OCI-LY1 (cell line): ENCODE results near the gene FYB2.

Source experiments
- H2AFZ ChIP-seq: fragments of 200-600 bp; sonication (generic), shearing (Covaris generic); 2 replicates; pipeline ENCODE4 v1.6.0; 2014; ENCODE audit warnings: antibody characterized with exemption, mild to moderate bottlenecking, low read length
- H3F3A ChIP-seq: fragments of 200-600 bp; sonication (generic), shearing (Covaris generic); 2 replicates; pipeline ENCODE4 v1.6.0; 2014; ENCODE audit warnings: mild to moderate bottlenecking, antibody characterized with exemption, low read length, moderate library complexity; ENCODE audit not compliant: insufficient read depth
- H3K27ac ChIP-seq: fragments of 200-600 bp; sonication (generic); 2 replicates; pipeline ENCODE4 v1.5.1; 2014; ENCODE audit warnings: low read length, mixed run types, mild to moderate bottlenecking, low read depth; ENCODE audit not compliant: poor library complexity, severe bottlenecking
- H3K27me3 ChIP-seq: fragments of 200-600 bp; sonication (generic); 2 replicates; pipeline ENCODE4 v1.6.0; 2014; ENCODE audit warnings: antibody characterized with exemption, mild to moderate bottlenecking, low read length, moderate library complexity; ENCODE audit not compliant: insufficient read depth
- H3K36me3 ChIP-seq: fragments of 200-600 bp; sonication (generic); 2 replicates; pipeline ENCODE4 v1.6.1; 2014; ENCODE audit warnings: mild to moderate bottlenecking, antibody characterized with exemption, low read length, moderate library complexity, mixed read lengths; ENCODE audit not compliant: insufficient read depth
- H3K4me1 ChIP-seq: fragments of 200-600 bp; sonication (generic); 2 replicates; pipeline ENCODE4 v1.5.1; 2014; ENCODE audit warnings: mild to moderate bottlenecking, low read length, moderate library complexity; ENCODE audit not compliant: insufficient read depth, severe bottlenecking
- H3K4me2 ChIP-seq: fragments of 200-600 bp; sonication (generic), shearing (Covaris generic); 2 replicates; pipeline ENCODE4 v1.6.1; 2014; ENCODE audit warnings: low read length
- H3K4me3 ChIP-seq: fragments of 200-600 bp; sonication (generic); 2 replicates; pipeline ENCODE4 v1.5.1; 2014; ENCODE audit warnings: low read length, low read depth, mild to moderate bottlenecking, mixed read lengths; ENCODE audit not compliant: poor library complexity, severe bottlenecking
- H3K79me2 ChIP-seq: fragments of 200-600 bp; shearing (Covaris generic); 2 replicates; pipeline ENCODE4 v1.6.1; 2016; ENCODE audit warnings: mixed run types, low read length, mixed read lengths; ENCODE audit not compliant: insufficient read depth
- H3K9ac ChIP-seq: fragments of 200-600 bp; sonication (generic), shearing (Covaris generic); 2 replicates; pipeline ENCODE4 v1.6.1; 2014; ENCODE audit warnings: mild to moderate bottlenecking, low read length, mixed read lengths
- H3K9me2 ChIP-seq: fragments of 200-600 bp; sonication (generic), shearing (Covaris generic); 2 replicates; pipeline ENCODE4 v1.6.1; 2014; ENCODE audit warnings: low read depth, mild to moderate bottlenecking, low read length, mixed read lengths
- H3K9me3 ChIP-seq: fragments of 200-600 bp; shearing (Covaris generic); 2 replicates; pipeline ENCODE4 v1.6.1; 2014; ENCODE audit warnings: low read length, mixed read lengths
- H4K20me1 ChIP-seq: fragments of 200-600 bp; sonication (generic), shearing (Covaris generic); 2 replicates; pipeline ENCODE4 v1.6.0; 2016; ENCODE audit warnings: mild to moderate bottlenecking, low read length; ENCODE audit not compliant: insufficient read depth
- CTCF ChIP-seq: fragments of 200-600 bp; sonication (generic), shearing (Covaris generic); IDR thresholded peaks from 2 replicates; pipeline ENCODE4 v1.5.1; 2017; ENCODE audit warnings: mild to moderate bottlenecking, antibody characterized with exemption, low read length, moderate library complexity, mixed read lengths
- EZH2 ChIP-seq: fragments of 200-600 bp; sonication (generic), shearing (Covaris generic); IDR thresholded peaks from 2 replicates; pipeline ENCODE4 v1.8.0; 2017; ENCODE audit warnings: borderline replicate concordance, mixed run types, mild to moderate bottlenecking, antibody characterized with exemption, low read length, moderate library complexity, mixed read lengths

FYB2 gene

DNA sequence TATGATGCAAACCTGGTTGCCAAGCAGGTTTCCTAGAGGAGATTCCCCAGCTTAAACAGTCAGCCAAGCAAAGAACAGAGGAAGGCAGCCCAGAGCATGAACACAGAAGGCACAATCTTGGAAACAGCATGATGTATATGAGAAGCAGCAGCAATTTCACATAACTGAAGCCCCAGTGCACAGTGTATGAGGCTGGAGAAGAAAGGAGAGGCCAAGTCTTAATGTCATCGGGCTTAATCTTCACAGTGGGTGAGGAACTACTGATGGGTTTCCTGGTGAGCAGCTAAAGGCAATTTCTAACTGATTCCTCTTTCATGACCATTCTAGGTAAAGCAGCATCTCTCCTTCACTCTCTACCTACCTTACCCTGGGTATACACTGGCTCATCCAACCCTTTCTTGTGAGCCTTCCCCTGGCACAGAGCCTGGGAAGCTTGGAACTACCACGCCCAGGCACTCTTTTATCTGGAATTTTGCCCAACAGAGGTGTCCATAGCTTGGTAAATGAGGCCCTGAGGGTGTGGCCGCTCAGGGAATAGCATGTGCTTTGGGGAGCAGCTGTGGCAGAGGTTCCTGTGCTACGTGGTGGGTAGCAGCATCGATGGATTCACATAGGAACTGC, 22.0 kb downstream of the FYB2 start:
- no peaks in the 10 kb centered on the region for H3K4me1 ChIP-seq

GRCh38 chr1:56795870-56796269, 23.3 kb downstream of the FYB2 start:
- no peak overlapping the region for H3K4me2 ChIP-seq
- no peaks in the 10 kb centered on the region for H3K79me2 ChIP-seq
- TF ChIP-seq EZH2 (no peak), CTCF (no peak)

More for the DNA sequence above, 22.0 kb downstream of the FYB2 start:
- no peaks in the 10 kb centered on the region for H3K9me2 ChIP-seq
- H3K36me3 ChIP-seq, result no peaks in the 10 kb centered on the region
- H3K27ac ChIP-seq, result no peak overlapping the region
- no peaks in the 10 kb centered on the region for H3K79me2 ChIP-seq
- no peaks in the 10 kb centered on the region for H4K20me1 ChIP-seq
- no peak overlapping the region for H3K4me3 ChIP-seq
- no peaks in the 10 kb centered on the region for H3K27me3 ChIP-seq
- H3K9me3 ChIP-seq, result no peaks in the 10 kb centered on the region
- H3K4me2 ChIP-seq, result no peak overlapping the region
- H3K9ac ChIP-seq, result no peak overlapping the region
- H3F3A ChIP-seq, result no peaks in the 10 kb centered on the region
- TF ChIP-seq EZH2, result no peak
- TF ChIP-seq CTCF, result no peak
- H2AFZ ChIP-seq, result no peak overlapping the region

DNA sequence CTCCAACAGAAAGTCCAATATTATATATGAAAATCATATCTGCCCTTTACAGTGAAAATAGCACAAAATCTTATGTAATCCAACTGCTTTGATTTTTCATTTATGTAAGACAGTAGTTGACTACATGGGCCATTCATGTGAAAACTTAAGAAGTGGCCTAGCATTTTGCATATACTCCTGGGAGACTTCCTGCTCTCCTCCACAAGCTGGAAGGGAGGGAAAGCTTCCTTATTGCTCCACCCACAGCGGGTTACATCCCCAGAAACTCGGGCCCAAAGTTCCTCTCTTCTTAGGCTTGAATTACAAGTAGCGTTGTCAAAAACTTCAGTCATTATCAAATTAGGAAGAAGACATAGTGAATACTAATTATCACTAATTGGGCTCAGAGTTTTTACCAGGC, 29.2 kb downstream of the FYB2 start:
- H3K27me3 ChIP-seq, result no peaks in the 10 kb centered on the region

More at GRCh38 chr1:56795870-56796269, 23.3 kb downstream of the FYB2 start:
- Histone ChIP-seq H3F3A (no peaks in the 10 kb centered on the region), H4K20me1 (no peaks in the 10 kb centered on the region), H3K9ac (no peak overlapping the region), H3K9me2 (no peaks in the 10 kb centered on the region), H3K4me1 (no peaks in the 10 kb centered on the region), H3K4me3 (no peak overlapping the region), H3K27ac (no peak overlapping the region), H2AFZ (no peak overlapping the region), H3K36me3 (no peaks in the 10 kb centered on the region), H3K27me3 (no peaks in the 10 kb centered on the region), H3K9me3 (no peaks in the 10 kb centered on the region)

More for the DNA sequence above, 29.2 kb downstream of the FYB2 start:
- Histone ChIP-seq H3F3A (no peaks in the 10 kb centered on the region), H3K4me2 (no peak overlapping the region), H3K4me3 (no peak overlapping the region), H3K27ac (no peak overlapping the region), H3K79me2 (no peaks in the 10 kb centered on the region), H3K36me3 (no peaks in the 10 kb centered on the region), H3K4me1 (no peaks in the 10 kb centered on the region), H3K9ac (no peak overlapping the region), H3K9me3 (no peaks in the 10 kb centered on the region), H2AFZ (no peak overlapping the region), H4K20me1 (no peaks in the 10 kb centered on the region), H3K9me2 (no peaks in the 10 kb centered on the region)
- TF ChIP-seq CTCF (no peak), EZH2 (no peak)
